Hematopoietic multipotent progenitor cell treated with erythropoietin and hydrocortisone succinate and interleukin-3 and kit ligand, for 8 days (in vitro differentiated cells): ENCODE measurements around the gene SOX6.

Experiments
- DNase-seq: peaks from one replicate; pipeline ENCODE4 v3.0.0-alpha.2; 2015

SOX6 gene

DNA sequence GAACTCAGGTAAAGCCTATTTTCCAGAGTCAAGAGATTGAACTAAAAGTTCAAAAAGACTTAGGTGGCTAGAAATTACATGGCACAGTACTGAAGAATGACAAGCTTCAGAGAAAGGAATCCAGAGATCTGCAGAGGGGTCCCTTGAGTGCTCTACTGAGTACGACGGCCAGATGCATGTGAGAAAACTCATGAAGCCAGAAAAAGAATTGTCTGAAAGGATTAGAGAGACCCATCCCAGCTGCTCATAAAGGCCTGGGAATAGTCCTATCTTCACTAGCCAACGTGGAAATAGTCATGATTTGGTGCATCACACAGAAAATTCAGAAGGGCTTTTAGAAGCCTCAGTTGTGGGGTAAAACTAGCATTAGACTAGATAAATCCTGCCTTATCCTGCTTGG lies 91.3 kb downstream of the SOX6 start:
- DNase-seq, result no peak

DNA sequence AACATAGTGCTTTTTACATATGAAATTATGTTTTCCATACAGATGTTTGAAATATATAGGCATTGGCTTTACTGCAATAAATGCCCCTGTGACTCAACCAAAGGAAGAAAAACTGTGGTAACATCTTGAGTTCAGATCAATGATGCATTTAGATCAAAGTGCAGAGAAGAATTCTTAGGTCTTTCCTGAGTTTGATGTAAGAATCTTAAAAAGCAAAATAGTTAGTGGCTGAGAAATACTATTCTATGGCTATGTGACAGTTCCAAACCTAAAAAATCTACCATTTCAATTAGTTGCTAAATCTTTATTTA lies 93.7 kb downstream of the SOX6 start:
- no peak for DNase-seq

DNA sequence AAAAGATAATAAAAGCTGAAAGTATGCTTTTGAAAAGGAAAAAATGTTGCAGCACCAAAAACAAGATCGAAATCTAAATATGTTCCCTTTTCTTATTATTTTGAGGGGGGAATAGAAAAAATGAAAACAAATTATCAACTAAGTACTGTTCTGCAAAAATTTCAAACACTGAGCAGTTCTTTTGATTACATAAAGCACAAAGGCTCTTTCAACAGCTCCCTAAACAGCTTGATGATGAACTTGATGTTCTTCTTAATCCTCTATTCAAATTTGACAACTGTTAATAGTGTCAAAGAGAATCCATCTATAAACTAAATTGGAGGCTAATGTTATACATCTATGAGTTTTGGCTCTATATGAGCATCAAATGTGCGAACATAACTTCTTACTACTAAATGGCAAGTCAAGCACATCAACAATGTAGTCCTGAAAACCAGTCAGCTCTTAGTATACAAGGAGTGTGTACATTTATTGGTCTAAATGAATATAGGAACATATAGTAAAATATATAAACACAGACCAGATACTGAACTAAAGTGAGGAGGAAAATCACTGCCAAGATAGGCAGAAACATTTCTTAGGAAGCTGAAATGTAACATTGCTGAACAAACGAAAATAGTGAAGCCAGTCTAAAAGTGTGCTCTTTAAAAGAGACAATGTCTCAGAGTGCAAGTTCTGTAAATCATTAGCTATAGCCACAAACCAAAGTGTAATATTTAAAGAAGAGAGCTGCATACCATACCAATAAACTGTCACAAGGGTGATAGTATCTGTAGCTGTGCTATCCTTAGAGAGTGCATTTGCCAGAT lies 94.3 kb downstream of the SOX6 start:
- no peak for DNase-seq

DNA sequence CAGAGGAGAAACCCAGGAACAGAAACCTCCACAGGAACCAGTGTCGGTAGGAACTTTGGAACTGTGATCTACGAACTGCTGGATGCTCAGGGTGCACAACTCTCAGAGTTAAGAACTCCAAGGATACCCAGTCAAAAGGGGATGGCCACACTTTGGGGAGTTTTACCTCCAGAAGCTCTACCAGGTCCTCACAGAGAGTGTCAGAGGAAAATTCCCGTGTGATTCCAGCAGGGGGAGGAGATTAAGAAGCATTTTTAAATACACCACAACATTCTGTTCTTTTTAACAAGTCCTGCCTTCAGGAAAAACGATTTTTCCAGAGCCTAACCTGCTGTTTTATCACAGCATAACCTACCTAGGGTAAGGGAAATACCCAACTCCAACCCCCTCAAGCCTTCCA lies 104.0 kb downstream of the SOX6 start:
- DNase-seq, result no peak

DNA sequence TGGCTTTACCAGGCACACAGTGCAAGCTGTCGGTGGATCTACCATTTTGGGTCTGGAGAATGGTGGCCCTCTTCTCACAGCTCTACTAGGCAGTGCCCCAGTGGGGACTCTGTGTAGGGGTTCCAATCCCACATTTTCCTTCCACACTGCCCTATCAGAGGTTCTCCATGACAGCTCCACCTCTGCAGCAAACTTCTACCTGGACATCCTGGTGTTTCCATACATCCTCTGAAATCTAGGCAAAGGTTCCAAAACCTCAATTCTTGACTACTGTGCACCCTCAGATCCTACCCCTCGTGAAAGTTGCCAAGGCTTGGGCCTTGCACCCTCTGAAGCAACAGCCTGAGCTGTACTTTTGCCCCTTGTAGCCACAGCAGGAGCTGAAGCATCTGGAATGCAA lies 108.1 kb downstream of the SOX6 start:
- DNase-seq, result no peak

DNA sequence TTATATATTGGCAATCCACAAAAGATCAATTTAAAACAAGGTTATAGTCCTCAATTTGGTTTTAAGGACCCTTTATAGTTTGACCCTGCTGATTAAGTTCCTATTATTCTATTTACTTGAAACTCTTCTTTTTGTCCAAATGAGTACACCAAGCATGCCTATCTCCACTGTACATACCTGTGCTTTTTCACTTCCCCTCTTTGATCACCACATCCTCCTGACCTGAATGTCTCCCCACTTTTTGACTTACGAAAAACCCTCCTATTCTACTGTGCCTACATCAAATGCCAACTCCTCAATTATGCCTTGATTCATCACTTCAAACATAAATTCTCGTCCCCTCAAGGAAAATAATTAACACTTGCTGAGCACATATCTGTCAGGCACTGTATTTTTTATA lies 113.5 kb downstream of the SOX6 start:
- DNase-seq, result no peak

DNA sequence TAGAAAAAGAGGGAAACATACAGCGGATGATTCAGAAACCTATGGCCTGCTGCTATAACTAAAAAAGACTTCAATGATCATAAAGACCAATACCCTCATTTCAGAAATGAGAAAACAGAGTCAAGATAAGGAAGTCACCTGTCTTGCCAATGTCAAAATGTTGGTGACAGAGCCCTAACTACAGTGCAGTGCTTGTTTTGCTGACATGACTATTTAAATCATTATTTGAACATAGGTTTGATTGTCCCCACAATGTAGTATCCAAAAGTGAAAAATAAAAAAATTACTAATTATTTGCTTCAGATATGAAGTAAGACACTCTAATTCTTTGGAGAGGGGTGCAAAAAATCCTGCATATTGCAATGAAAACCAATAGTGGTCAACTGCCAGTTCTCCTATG lies 115.7 kb downstream of the SOX6 start:
- DNase-seq, result no peak

DNA sequence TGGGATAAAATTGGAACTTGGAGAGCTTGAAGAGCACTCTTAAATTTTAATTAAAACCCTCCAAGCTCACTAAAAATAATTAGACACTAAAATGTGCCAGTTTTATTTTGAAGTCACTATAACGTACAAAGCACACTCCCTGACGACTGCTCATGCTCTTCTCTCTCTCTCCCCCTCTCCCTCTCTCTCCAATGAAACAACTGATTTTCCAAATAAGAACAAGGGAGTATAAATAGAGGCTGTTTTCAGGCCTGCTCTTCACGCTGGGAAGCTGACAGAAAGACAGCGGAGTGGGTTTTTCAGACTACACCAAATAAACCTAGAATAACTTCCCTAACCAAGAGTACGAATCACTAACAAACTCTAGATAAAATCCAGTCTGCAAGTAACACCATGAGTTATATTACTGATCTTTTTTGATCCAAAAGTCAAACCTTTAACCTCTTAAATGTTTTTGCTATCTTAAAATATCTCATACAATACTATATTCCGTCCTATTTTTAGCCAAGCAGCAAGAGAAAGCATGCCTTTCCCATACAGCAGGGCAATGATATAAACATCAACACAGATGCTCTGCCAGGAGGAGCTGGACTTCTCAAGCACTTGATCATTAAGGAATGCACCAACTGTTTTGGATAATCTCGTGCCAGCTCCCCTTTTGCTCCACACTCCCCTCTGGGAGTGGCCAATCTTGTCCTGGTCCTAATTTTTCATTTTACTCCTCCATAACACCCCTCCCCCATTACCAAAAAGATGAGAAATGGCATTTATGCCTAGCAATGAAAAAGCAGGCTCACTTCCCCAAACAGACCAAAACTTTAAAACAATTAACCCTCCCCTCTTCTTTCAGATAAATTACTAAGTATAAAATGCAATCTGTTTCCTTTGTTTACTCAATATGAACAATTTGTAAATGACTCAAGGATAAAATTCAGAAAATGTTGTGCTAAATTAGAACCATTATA lies 116.9 kb downstream of the SOX6 start:
- no peak for DNase-seq

DNA sequence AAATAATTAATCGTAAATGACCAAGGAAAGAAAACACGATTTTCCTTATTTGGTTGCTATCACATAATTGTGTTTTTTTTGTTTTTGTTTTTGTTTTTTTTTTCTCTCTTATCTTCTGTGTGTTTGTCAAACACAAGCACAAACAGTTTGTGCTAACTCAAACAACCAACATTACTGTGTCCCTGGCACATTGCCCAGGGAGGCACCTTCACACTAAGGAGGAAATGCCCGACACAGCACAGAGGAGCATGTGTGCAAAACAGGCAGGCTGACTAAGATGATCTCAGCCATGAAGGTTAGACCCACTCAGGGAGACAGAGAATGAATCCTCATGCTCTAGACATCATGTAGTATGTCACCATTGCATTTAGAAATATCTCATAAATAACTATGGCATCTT lies 130.1 kb downstream of the SOX6 start:
- peak; percentile 16 for DNase-seq

DNA sequence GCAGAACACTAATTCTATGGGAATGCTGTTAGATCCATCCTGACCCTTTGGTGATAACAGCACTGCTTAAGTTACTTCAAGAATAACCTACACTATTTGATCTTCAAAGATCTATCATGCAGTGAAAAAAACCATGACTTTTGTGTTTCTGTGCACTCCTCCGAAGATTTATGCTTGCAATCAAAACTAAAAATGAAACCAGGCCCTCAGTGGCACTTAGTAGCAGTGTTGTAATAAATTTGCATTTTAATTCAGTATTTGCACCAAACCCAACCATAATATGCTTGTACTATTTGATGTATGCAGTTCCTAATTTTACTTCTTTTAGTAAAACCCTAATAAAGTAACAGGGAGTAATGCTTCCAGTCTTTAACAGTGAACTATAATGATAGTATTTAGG lies 130.7 kb downstream of the SOX6 start:
- no peak for DNase-seq

DNA sequence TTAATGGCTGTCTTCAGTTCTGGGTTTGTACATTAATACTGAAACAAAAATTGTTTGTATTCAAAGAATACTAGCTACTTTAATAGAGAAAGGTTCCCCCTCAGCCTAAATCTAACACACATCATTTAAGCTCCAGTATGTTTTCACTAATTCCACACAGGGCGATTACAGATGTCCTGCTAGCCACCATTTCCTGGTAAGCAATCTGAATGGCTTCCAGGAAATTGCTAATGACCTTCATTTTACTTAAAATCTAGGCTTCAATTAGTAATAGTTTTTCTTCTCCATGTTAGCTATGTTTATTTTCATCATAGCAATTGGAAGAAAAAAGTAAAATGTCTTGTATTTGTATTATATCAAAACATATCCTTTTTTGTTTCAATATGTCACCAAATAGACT lies 132.8 kb downstream of the SOX6 start:
- no peak for DNase-seq

DNA sequence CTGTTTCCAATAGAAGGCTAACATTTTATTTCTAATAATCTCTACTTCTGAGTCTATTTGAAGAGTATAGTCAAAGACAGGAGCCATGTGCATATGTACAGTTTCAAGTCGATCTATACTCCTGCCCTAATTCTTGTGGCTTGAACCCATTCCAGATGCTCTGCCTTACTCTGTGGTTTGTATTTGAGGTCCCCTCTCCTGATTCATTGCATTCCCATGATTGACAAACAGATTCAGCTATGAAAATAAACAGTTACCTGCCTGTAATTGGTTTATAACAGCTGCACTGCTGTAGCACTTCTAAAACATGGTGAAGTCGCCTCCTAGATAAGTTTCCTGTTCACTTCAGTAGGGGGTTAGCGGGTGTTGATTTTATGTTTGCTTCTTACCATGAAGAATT lies 138.7 kb downstream of the SOX6 start:
- no peak for DNase-seq

DNA sequence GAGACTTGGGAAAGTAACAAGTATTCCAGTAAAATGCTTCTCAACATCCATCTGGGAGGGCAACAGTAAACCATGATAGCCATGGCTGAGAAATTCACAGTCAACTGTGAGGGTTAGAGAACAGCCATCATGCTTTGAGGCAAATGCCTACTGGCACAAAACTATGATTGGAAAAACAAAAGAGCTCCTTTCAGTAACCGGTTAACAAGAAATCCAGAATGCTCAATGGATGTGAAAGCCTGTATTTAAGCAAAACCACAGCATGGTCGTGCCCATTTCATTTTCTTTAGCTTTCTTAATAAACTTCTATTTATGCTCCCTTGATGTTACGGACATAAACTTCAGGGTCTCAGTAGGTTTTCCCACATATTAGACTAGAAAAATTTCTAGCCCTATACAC lies 139.5 kb downstream of the SOX6 start:
- DNase-seq, result no peak

DNA sequence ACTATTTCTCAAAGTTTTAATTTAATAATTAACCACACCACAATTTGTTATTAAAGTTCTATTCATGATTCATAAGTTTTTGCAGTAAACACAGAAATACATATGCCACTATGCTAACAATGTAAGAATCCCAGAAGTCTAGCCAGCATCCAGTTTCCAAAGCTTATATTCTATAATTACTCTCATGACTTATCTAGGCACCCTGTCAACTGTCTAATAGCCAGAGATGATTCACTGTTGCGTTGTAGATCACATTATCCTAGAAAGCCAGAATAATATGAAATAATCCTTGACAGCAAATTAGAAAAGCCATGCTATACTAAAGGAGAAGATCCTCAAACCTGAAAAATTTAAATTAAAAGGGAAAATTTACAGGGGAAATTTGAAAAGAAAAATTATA lies 141.0 kb downstream of the SOX6 start:
- DNase-seq, result no peak

DNA sequence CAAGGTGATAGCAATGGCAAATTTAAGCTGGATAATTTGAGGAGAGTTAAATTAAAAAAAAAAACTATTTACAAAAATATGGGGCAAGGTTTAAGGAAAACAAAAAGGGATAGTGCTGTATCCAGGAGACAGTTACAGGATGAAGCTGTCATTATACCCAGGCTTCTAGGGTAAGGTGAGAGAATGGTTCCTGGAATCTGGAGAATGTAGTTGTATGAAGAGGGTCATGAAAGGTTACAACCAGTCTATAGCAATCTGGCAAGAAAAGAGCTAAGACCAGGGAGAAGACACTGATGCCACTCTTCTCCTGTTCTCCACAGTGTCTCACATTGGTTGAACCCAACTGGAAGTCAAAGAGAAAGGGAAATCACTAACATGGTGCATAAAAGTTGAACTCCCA lies 144.9 kb downstream of the SOX6 start:
- DNase-seq, result no peak

DNA sequence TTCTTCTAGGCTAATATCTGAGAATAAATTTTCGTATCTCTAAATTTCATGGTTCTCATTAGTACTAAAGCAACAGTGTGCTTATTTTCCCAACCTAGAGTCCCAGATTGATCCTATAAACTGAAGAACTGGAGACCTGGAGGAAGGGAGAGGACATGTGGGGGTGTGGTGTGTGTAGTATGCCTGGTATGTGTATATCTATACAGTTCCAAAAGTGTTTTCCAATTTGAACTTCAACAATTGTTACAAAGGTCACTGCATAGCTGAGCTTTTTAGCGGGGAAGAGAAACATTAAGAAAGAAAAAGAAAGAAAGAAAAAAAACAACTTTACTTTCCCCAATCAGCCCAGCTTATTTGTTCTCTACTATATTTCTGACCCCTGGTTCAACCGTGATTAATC lies 152.1 kb downstream of the SOX6 start:
- DNase-seq, result no peak

DNA sequence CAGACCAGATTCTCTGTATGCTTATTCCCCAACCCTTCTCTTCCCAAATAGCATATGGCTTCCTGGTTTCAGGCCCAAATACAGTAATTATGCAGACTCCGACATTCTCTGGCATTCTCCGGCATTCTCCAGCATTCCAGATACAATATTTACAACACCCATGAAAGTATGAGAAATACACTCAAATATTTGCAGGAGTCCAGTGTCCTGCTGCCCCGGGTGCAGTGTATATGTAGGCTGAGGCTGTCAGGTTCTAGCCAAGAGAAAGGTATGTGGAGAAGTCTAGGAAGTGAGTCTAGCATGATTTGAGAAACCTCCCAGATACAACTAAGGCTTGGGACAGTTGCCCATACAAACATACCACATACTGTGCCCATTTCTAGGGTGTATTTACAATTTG lies 160.7 kb downstream of the SOX6 start:
- no peak for DNase-seq

DNA sequence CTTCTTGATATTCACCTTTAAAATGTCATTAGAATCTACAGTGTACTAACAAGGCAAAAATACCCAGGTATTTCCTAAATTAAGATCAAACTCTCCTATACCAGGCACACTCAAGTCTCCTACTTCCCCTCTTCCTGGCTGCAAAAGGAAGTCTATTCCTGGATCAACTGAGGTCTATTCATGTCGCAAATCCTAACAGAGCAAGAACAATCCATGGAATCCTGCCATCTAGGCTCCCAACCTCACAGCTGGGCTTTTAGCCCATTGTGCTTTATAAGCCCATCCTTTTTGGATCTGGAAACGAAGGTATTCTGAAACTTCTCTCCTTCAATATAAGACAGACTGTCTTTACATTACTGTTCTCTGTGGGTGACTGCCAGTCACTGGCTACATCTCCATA lies 161.8 kb downstream of the SOX6 start:
- no peak for DNase-seq

DNA sequence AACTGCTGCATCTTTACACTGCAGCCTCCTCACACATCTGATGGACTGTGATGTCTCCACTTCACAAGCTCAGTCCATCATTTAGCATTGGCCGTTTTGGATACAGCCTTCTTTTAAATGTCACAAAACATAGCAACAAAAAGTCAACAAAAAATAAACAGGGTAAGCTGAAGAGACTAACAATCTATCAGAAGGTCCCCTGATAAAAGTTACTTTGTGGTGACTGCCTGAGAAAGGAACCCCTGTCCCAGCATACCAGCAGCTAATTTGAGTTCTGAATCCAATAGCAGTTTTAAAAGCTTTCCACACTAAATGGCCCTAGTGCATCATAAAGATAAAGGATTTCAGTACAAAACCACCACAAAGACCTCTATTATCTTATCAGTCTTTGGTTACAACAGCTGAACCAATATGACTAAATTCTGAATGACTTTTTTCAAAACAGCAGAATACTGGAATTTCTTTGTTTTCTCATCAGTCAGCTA lies 162.4 kb downstream of the SOX6 start:
- DNase-seq, result peak; percentile 52

DNA sequence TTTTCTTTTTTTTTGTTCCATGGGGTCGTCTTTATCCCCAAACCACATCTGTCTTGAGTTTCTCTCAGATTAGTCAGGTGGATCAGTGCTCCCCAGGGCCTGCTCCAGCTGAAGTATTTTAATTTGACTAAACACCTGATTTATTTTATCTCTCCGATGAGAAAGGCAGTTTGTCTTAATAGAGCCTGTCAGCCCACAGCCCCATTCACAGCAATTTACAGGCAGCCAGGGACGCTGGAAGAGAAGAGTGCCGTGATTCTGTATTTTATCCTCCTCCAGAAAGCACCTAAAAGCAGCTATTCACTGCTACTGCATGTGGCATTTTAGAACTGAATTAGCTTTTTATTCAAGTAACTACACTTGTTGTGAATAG lies 164.5 kb downstream of the SOX6 start:
- DNase-seq, result no peak

DNA sequence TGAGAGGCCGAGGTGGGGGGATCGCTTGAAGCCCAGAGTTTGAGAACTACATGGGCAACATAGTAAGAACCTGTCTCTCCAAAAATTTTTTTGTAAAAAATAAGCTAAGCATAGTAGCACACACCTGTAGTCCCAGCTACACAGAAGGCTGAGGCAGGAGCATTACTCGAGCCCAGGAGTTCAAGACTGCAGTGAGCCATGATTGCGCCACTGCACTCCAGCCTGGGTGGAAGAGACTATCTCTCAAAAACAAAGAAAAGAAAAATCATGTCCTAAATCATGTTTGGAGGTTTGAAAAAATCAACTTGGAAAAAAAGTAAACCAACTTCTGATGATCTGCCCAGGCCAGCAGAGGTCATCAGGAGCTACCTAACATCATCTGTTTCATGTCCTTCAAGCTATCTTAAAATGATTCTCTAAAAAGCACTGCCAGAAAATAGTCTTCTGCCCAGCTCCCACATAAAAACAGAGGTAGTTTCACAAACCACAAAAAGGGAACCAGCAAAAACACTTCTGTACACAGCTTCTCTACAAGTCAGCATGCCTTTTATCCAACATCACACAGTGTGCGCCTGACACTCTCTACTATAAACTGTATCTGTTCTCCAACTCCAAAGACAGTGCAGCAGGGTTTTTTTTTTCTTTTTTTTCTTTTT lies 165.0 kb downstream of the SOX6 start:
- DNase-seq, result peak; percentile 14

DNA sequence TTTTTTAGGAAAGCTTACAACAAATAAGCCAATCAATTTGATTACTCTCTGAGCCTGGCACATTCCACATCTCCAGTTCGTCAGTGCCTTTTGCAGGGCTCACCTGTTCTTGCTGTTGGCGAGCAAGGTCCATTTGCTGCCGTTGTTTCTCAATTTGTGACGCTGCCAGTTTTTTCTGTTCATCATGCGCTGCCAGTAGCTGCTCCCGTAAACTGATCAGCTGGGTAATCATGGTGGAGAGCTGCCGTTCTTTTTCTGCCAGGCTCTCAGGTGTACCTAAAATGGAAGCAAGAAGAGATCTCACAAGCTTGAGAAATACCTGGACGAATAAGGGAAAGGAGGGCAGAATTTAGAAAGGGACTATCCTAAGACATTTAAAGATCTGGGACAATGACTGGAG lies 169.7 kb downstream of the SOX6 start:
- no peak for DNase-seq

DNA sequence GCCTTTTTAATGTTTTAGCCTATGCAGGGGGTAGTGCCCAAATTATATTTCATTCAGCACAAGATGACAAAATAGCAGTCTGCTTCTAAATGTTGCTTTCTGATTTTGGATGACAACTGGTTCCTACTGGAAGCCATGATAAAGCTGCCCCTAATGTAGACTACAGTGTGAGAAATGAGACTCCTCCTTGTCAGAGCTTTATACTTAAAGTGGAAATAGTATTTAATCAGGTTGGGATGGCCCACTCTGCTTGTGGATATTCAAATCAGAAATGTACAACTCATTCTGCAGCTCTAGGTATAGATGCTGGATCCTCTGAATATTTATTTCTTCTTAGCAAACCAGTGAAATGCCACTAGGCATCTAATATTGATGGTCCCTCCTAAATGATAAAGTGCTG lies 171.3 kb downstream of the SOX6 start:
- no peak for DNase-seq

DNA sequence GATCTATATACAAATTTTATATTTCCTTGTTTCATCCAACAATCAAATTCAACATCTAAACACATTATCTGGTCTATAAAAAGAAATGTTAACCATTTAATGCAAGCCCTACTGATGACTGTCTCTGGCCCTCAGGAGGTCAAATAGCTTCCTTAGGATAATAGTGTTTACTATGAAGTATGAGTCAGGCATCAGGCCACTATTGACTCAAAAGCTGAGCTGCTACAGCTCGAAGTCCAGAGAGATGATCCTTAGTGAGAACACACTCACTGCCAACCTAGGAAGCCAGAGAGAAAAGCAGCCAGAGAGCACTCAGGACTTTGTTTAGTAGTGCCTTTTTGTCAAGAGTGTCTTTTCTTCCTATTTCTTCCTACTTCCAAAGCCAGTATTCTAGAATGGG lies 171.8 kb downstream of the SOX6 start:
- DNase-seq, result no peak
